ENCODE data around the gene CCM2. TPM values are rescaled to one million over a fixed set of nuclear protein-coding genes. Genes with fewer than 3 reads are reported as not detected.

CCM2 gene
- total and polyA plus RNA-seq, 4 donors: 21.7 to 57.6 (median 51.1) TPM

DNA sequence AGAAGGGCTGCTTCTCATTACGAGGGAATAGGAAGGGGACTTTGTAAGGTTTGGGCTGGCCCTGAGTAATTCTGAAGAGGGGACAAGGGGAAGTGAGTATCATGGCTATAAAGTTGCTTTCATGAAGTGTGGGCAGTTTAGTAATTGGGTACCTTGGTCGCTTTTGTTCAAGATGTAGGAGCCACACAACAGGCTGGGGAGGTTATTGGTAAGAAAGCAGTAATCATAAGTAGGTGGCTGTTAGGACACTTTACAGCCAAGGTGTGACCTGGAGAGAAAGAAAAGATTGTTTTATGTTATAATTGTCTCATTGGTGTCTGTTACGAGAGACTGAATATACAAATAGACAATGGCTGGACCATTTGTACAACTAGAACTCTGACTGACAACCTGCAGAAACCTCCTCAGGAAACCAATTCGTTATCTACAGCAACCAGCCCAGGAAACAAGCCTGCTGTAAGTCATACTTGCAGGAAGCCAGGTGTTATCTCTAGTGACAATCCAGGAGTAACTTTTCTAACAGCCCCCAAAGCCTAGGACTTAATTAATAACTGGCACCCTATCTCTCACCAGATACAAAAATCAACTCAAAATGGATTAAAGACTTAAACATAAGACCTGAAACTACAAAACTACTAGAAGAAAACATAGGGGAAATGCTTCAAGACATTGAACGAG is 5.0 kb upstream of the CCM2 start:
- peaks cover 0 to 5% (median 0%) of the 10 kb centered on the region in 5 donors for H3K4me1 ChIP-seq (ENCODE audit: control insufficient read depth in 5 of 5, insufficient read depth in 5 of 5, low read length in 5 of 5)
- H3K36me3 ChIP-seq (ENCODE audit: control insufficient read depth in 4 of 4, insufficient read depth in 4 of 4, low read length in 4 of 4): no peaks in the 10 kb centered on the region
- TF ChIP-seq, protein P1, sequence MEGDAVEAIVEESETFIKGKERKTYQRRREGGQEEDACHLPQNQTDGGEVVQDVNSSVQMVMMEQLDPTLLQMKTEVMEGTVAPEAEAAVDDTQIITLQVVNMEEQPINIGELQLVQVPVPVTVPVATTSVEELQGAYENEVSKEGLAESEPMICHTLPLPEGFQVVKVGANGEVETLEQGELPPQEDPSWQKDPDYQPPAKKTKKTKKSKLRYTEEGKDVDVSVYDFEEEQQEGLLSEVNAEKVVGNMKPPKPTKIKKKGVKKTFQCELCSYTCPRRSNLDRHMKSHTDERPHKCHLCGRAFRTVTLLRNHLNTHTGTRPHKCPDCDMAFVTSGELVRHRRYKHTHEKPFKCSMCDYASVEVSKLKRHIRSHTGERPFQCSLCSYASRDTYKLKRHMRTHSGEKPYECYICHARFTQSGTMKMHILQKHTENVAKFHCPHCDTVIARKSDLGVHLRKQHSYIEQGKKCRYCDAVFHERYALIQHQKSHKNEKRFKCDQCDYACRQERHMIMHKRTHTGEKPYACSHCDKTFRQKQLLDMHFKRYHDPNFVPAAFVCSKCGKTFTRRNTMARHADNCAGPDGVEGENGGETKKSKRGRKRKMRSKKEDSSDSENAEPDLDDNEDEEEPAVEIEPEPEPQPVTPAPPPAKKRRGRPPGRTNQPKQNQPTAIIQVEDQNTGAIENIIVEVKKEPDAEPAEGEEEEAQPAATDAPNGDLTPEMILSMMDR (IDR thresholded peaks at IDR 0.05; ENCODE audit: control extremely low read depth, extremely low read depth): no peak
- no peaks in the 10 kb centered on the region for H3K27me3 ChIP-seq (ENCODE audit: control insufficient read depth in 3 of 3, insufficient read depth in 3 of 3, low read length in 2 of 3)
- no peak overlapping the region for H3K9ac ChIP-seq (ENCODE audit: insufficient read depth in 1 of 2, low read length in 2 of 2)
- H3K27ac ChIP-seq (ENCODE audit: low read depth in 1 of 2, low read length in 1 of 2): no peak overlapping the region
- H3K9me3 ChIP-seq (ENCODE audit: control insufficient read depth in 4 of 4, insufficient read depth in 3 of 4, low read length in 3 of 4): no peaks in the 10 kb centered on the region
- no peak overlapping the region for H3K4me3 ChIP-seq
- DNase-seq: no peak
- no peak for ATAC-seq (ENCODE audit: insufficient read depth, low FRiP score)
- WGBS, 2 donors: 51 to 66% methylated on average over 5 of the region's 5 CpGs

DNA sequence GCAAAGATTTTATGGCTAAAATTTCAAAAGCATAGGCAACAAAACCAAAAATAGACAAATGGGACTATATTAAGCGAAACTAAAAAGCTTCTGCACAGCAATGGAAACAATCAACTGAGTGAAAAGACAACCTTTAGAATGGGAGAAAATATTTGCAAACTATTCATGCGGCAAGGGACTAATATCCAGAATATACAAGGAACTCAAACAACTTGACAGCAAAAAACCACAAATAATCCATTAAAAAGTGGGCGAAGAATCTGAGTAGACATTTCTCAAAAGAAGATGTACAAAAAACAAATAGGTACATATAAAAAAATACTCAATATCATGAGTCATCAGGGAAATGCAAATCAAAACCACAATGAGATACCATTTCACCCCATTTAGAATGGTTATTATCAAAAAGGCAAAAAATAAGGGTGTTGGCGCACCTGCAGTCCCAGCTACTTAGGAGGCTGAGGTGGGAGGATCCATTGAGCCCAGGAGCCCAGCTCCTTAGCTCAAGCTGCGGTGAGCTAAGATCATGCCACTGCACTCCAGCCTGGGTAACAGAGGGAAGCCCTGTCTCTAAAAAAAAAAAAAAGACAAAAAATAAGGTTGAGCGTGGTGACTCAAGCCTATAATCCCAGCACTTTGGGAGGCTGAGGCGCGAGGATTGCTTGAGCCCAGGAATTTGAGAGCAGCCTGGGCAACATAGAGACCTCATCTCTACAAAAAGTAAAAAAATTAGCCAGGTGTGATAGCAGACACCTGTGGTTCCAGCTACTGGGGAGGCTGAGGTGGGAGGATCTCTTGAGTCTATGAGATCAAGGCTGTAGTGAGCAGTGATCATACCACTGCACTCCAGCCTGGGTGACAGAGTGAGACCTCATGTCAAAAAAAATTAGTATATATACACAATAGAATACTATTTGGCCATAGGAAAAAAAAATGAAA is 4.2 kb upstream of the CCM2 start:
- DNase-seq (no peak), ATAC-seq (ENCODE audit: insufficient read depth, low FRiP score) (no peak)
- peaks cover 0 to 5% (median 0%) of the 10 kb centered on the region in 5 donors for H3K4me1 ChIP-seq (ENCODE audit: control insufficient read depth in 5 of 5, insufficient read depth in 5 of 5, low read length in 5 of 5)
- H3K9ac ChIP-seq (ENCODE audit: insufficient read depth in 1 of 2, low read length in 2 of 2): no peak overlapping the region
- H3K4me3 ChIP-seq: no peak overlapping the region
- no peaks in the 10 kb centered on the region for H3K9me3 ChIP-seq (ENCODE audit: control insufficient read depth in 4 of 4, insufficient read depth in 3 of 4, low read length in 3 of 4)
- TF ChIP-seq, protein P1 (IDR thresholded peaks at IDR 0.05; ENCODE audit: control extremely low read depth, extremely low read depth): no peak
- no peaks in the 10 kb centered on the region for H3K36me3 ChIP-seq (ENCODE audit: control insufficient read depth in 4 of 4, insufficient read depth in 4 of 4, low read length in 4 of 4)
- no peak overlapping the region for H3K27ac ChIP-seq (ENCODE audit: low read depth in 1 of 2, low read length in 1 of 2)
- 93% methylated on average over 8 of the region's 8 CpGs for WGBS, 2 donors
- H3K27me3 ChIP-seq (ENCODE audit: control insufficient read depth in 3 of 3, insufficient read depth in 3 of 3, low read length in 2 of 3): no peaks in the 10 kb centered on the region

DNA sequence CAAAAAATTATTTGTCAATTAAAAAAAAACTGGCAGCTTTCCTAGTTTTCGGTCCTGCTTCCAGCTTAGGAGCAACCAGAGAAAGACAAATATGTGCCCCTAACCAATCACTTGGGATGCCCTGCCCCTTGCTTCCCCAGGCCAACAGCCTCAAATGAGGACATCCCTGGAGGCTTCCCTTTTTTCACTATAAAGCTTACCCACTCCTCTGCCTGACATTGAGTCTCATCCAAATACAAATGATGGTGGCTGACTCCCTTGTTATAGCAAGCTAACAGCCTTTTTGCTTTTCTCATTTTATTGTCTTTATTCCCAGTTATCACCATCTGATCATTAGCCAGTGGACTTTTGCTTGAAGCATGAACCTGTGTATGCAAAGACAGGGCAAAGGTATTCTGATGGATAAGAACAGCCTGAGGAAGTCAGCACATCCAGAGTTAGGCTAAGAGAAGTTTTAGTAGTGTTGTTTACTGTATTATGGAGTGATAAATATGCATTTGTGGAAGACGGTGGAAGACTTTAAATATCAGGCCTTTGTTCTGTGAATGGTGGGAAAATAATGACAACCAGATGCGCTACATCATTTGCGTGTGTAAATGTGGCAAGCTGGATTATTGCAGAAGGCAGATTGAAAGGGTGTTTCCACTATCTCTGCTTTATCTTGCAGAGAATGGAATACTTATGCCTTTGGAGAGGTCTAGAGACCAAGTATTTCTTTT is 1.7 kb upstream of the CCM2 start:
- H3K9me3 ChIP-seq (ENCODE audit: control insufficient read depth in 4 of 4, insufficient read depth in 3 of 4, low read length in 3 of 4): no peaks in the 10 kb centered on the region
- ATAC-seq (ENCODE audit: insufficient read depth, low FRiP score) (no peak), DNase-seq (peak in 2 of 3 donors; percentile 20 to 28)
- H3K4me1 ChIP-seq (ENCODE audit: control insufficient read depth in 5 of 5, insufficient read depth in 5 of 5, low read length in 5 of 5): peaks cover 0 to 12% (median 5%) of the 10 kb centered on the region in 5 donors
- H3K36me3 ChIP-seq (ENCODE audit: control insufficient read depth in 4 of 4, insufficient read depth in 4 of 4, low read length in 4 of 4): peaks cover 0 to 3% (median 0%) of the 10 kb centered on the region in 4 donors
- H3K27ac ChIP-seq (ENCODE audit: low read depth in 1 of 2, low read length in 1 of 2): peak overlapping the region in 1 of 2 donors; percentile 89
- 81 to 87% methylated on average over 4 of the region's 4 CpGs for WGBS, 2 donors
- no peak overlapping the region for H3K4me3 ChIP-seq
- H3K9ac ChIP-seq (ENCODE audit: insufficient read depth in 1 of 2, low read length in 2 of 2): no peak overlapping the region
- TF ChIP-seq, protein P1 (IDR thresholded peaks at IDR 0.05; ENCODE audit: control extremely low read depth, extremely low read depth): no peak
- no peaks in the 10 kb centered on the region for H3K27me3 ChIP-seq (ENCODE audit: control insufficient read depth in 3 of 3, insufficient read depth in 3 of 3, low read length in 2 of 3)

All from lung (tissue), 12 donors.